Colonic mucosa (tissue), 4 donors: ENCODE data around the gene GCLC. TPM values are rescaled to one million over a fixed set of nuclear protein-coding genes. Genes with fewer than 3 reads are reported as not detected.
"Not testable (repeated sequence)": the region's sequence is repeated elsewhere in the genome, so short reads cannot be mapped to it uniquely, and the experiment has no call there.

Source experiments
- DNase-seq: peaks from one replicate; pipeline ENCODE4 v3.0.0-alpha.2; 2020
- H3K27ac ChIP-seq: fragments of 200-600 bp; one replicate; pipeline ENCODE4 v1.8.0; 2021
- H3K27me3 ChIP-seq: fragments of 200-600 bp; one replicate; pipeline ENCODE4 v1.8.0; 2021
- H3K36me3 ChIP-seq: fragments of 200-600 bp; one replicate; pipeline ENCODE4 v1.8.0; 2021
- H3K4me1 ChIP-seq: fragments of 200-600 bp; one replicate; pipeline ENCODE4 v1.8.0; 2021; ENCODE audit warnings: mild to moderate bottlenecking
- H3K4me3 ChIP-seq: fragments of 200-600 bp; one replicate; pipeline ENCODE4 v1.8.0; 2021
- H3K9ac ChIP-seq, 2 donors: one replicate each; pipeline ENCODE4 v1.7.0; 2013; ENCODE audit warnings: control low read depth in 2 of 2, low read depth in 2 of 2, low read length in 2 of 2
- H3K9me3 ChIP-seq: fragments of 200-600 bp; one replicate; pipeline ENCODE4 v1.8.0; 2021
- CTCF ChIP-seq: fragments of 200-600 bp; IDR thresholded peaks from one replicate; pipeline ENCODE4 v1.8.0; 2022; ENCODE audit warnings: antibody characterized with exemption, mild to moderate bottlenecking
- intact Hi-C: fragments of 100-400 bp; cut with DNase I; formaldehyde crosslinking; loops from one replicate; pipeline ENCODE4 v1.14.1; 2022
- total RNA-seq, 2 donors: library from RNA; stranded (reverse); fragmentation: NEBNext Ultra II Directional in 1 of 2; extraction: Animal tissue kit (Norgen Biotek cat#: 25700) in 1 of 2; gene quantifications; one replicate each; pipeline ENCODE4 v1.2.1, GENCODE V29; 2021
- donor health status: healthy.
- donor health status: DM: no; HTN: no; CAD: no.
- donor health status: DM: no; HTN: no; CAD: no.

GCLC gene
- total RNA-seq, 2 donors from 2014 or later = 35.0 to 37.1 TPM

GRCh38 chr6:53556986-53557715 is 12.2 kb upstream of the GCLC start:
- Histone ChIP-seq H3K27me3 (no peaks in the 10 kb centered on the region), H3K4me1 (no peaks in the 10 kb centered on the region), H3K9ac (no peak overlapping the region), H3K4me3 (no peak overlapping the region), H3K9me3 (no peaks in the 10 kb centered on the region), H3K36me3 (no peaks in the 10 kb centered on the region), H3K27ac (no peak overlapping the region)
- no peak for TF ChIP-seq CTCF
- DNase-seq = no peak
- intact Hi-C loops = no loop called here

- intact Hi-C loops, H3K9ac ChIP-seq, H3K36me3 ChIP-seq, DNase-seq, H3K9me3 ChIP-seq, H3K27ac ChIP-seq, H3K4me3 ChIP-seq, H3K27me3 ChIP-seq, H3K4me1 ChIP-seq: not testable (repeated sequence)
Measured at GRCh38 chr6:53553600-53553999, 8.7 kb upstream of the GCLC start.

- H3K27ac ChIP-seq, H3K9me3 ChIP-seq, H3K4me1 ChIP-seq, intact Hi-C loops, H3K27me3 ChIP-seq, H3K36me3 ChIP-seq, DNase-seq, H3K9ac ChIP-seq, H3K4me3 ChIP-seq: not testable (repeated sequence)
Measured at GRCh38 chr6:53551681-53552080, 6.8 kb upstream of the GCLC start.

- DNase-seq = peak; percentile 98
- Histone ChIP-seq H3K9me3 (no peaks in the 10 kb centered on the region), H3K27me3 (no peaks in the 10 kb centered on the region), H3K27ac (peak overlapping the region; percentile 65), H3K9ac (peak overlapping the region; percentile 60 to 78), H3K4me1 (peaks cover 5% of the 10 kb centered on the region), H3K36me3 (no peaks in the 10 kb centered on the region), H3K4me3 (peak overlapping the region; percentile 42)
- intact Hi-C loops = no loop called here
- no peak for TF ChIP-seq CTCF
Measured at GRCh38 chr6:53547811-53548496, 3.1 kb upstream of the GCLC start.

GRCh38 chr6:53547166-53547810 is 2.4 kb upstream of the GCLC start:
- Histone ChIP-seq H3K27ac (peak overlapping the region; percentile 50), H3K9ac (peak overlapping the region; percentile 60 to 78), H3K9me3 (no peaks in the 10 kb centered on the region), H3K27me3 (no peaks in the 10 kb centered on the region), H3K36me3 (no peaks in the 10 kb centered on the region), H3K4me1 (peaks cover 6% of the 10 kb centered on the region), H3K4me3 (peak overlapping the region; percentile 42)
- intact Hi-C loops = no loop called here
- DNase-seq = peak; percentile 40
- no peak for TF ChIP-seq CTCF

- Histone ChIP-seq H3K4me1 (peaks cover 6% of the 10 kb centered on the region), H3K27ac (no peak overlapping the region), H3K9me3 (no peaks in the 10 kb centered on the region), H3K27me3 (no peaks in the 10 kb centered on the region), H3K9ac (no peak overlapping the region), H3K36me3 (no peaks in the 10 kb centered on the region), H3K4me3 (no peak overlapping the region)
- no peak for TF ChIP-seq CTCF
- intact Hi-C loops = no loop called here
- no peak for DNase-seq
Measured at GRCh38 chr6:53546281-53546680, 1.4 kb upstream of the GCLC start.
